GM12874 (cell line): Measurements from ENCODE around the gene TJP2.

Experiments
- CTCF ChIP-seq: IDR thresholded peaks from 2 replicates; pipeline ENCODE4 v1.5.1; 2011; ENCODE audit warnings: low read depth, mild to moderate bottlenecking, control low read depth, low read length, moderate library complexity; ENCODE audit not compliant: insufficient read depth

The TJP2 gene

GRCh38 chr9:69184266-69184665 lies 10.2 kb downstream of the TJP2 start:
- no peak for TF ChIP-seq CTCF

GRCh38 chr9:69186841-69187611 lies 12.9 kb downstream of the TJP2 start:
- no peak for TF ChIP-seq CTCF

DNA sequence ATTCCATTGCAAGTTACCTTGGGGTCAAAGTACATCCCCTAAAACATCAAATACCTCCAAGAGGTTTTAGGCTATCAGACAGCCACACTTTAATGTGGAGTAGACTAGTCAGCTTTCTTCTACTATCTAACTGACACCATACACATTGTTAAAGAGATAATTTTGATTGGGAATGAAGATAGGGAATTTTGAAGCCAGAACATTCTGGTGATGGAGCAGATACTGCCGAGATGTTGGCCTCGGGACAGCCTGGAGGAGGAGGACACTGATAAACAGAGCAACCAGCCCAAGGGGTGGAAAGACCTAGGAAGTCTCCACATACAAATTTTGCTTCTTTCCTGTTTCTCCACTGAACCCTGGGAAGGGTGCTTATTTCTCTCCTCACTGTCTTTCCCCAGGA lies 14.9 kb downstream of the TJP2 start:
- no peak for TF ChIP-seq CTCF

GRCh38 chr9:69190086-69190862 lies 16.2 kb downstream of the TJP2 start:
- TF ChIP-seq CTCF, result no peak

DNA sequence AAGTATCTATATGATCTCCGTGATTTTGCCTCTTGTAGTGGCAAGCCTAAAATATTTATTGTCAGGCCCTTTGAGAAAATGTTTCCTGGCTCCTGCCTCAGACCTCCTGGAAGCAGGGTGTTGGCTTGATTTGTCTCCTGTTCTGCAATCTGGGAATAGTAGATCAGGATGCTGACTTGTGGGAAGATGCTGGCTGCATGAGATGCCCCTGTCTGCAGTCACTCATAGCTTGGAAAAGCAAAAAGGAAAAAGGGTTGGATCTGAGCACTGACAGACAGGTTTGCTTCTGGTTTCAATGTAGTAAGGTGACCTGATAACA lies 16.7 kb downstream of the TJP2 start:
- no peak for TF ChIP-seq CTCF

DNA sequence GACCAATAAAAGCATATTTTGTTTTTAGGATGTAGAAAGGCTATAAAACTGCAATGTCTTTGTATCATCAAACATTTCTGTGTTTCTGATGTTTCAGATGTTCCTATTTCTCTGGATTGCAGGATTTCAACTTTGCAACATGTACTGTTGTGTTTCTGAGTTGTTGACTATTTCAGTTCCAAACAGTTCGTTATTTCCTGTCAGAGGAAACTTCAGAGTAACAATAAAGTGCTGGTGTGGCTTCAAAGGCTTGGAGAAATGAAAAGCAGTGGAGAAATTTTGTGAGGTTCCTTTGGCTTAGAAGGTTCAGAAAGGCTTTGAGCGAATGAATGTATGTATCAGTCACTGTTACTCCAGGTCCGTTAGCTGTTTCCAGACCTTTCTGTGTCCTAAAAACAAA lies 17.2 kb downstream of the TJP2 start:
- TF ChIP-seq CTCF, result no peak

- TF ChIP-seq CTCF, result no peak
Measured at GRCh38 chr9:69192214-69192613, 18.1 kb downstream of the TJP2 start.
